ENCODE results near the gene DOK3.

GRCh38 chr5:177526191-177526590 is 16.6 kb upstream of the DOK3 start:
- TF ChIP-seq CTCF (IDR thresholded peaks at IDR 0.05; ENCODE audit: extremely low read depth in 1 of 2, insufficient read depth in 1 of 2, low read depth in 1 of 2, low read length in 2 of 2) (no peak), POLR2A (IDR thresholded peaks at IDR 0.05; ENCODE audit: low read depth, low read length) (no peak), POLR2AphosphoS5 (IDR thresholded peaks at IDR 0.05; ENCODE audit: insufficient read depth, low read depth, low read length) (no peak), EZH2 (IDR thresholded peaks at IDR 0.05; ENCODE audit: borderline replicate concordance, low read depth, low read length, severe bottlenecking) (no peak)
